Right renal pelvis (tissue), 4 donors: Measurements from ENCODE around the gene TNS4. TPM values are rescaled to one million over a fixed set of nuclear protein-coding genes. Genes with fewer than 3 reads are reported as not detected.

Source experiments
- DNase-seq, 4 donors: peaks; one replicate each; pipeline ENCODE4 v3.0.0-alpha.2; 2013; ENCODE audit warnings: low read depth in 4 of 4, low spot score in 3 of 4, missing footprints in 1 of 4
- polyA plus RNA-seq, 4 donors: library from polyadenylated mRNA; unstranded; fragments of 120-200 nt; gene quantifications; one replicate each; pipeline ENCODE4 v1.2.1, GENCODE V29; 2013; ENCODE audit not compliant: insufficient read length in 4 of 4

TNS4 gene
- polyA plus RNA-seq, 4 donors, result 0.14 TPM; not detected in 2

DNA sequence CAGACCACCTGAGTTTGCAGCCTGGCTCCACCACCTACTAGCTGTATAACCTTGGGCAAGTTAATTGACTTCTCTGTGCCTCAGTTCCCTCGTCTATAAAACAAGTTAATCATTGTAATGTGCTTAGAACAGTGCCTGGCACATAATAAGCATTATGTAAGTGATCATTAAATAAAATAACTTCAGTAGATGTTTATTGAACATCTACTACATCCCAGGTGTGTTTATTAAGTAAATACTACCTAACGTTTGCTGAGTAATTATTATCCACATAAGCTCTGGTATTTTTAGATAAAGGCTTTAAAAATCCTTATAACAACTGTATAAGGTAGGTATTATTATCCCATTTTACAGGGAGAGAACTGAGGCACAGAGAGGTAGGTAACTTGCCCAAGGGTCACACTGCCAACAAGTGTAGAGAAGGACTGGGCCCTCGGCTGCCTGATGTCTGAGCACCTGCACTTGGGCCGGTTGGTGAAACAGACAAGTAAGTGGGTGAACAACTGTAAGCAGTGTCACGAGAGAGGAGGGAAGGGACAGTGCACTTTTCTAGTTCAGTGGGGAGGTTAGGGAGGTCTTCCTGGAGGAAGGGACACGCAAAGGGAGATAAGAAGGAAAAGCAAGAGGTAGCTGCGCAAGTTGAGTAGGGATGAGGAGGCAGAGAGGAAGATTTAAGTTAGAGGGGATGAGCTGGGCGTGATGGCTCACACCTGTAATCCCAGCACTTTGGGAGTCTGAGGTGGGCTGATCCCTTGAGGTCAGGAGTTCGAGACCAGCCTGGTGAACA, 4.6 kb downstream of the TNS4 start:
- DNase-seq, result no peak

DNA sequence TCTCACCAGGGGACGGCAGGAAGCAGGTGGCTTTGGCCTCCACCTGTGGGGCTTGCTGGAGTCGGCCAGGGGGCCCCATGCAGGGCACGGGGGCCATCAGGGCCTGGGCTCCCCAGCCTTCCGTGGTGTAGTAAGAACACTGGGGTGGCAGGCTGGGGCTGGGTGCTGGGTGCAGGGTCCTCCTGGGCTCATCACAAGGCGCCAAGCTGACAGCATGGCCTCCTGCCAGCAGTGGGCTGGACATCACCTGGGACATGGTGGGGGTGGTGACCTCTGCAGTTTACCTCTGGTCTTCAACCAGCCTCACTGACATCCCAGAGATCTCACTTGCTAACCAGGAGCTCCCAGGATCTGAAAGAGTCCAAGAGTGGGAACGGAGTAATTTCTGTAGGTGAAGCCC, 5.3 kb downstream of the TNS4 start:
- DNase-seq, result no peak

DNA sequence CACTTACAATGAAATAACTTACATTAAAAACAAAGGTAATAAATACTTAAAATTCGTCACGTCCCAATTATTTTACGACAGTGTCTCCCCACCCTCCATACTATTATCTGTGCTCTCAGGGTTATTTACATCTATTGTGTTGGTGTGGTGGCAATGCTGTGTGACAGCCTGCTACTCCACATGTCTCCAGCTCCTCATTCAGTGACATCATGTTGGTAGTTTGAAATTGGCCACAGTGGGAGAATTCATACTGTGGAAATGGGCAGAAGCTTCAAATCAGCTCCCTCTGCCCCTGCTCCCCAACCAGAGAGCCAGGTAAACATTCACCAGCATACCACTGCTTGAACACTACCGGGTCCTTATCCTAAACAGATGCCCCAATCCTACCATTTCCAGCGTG, 6.3 kb downstream of the TNS4 start:
- no peak for DNase-seq

DNA sequence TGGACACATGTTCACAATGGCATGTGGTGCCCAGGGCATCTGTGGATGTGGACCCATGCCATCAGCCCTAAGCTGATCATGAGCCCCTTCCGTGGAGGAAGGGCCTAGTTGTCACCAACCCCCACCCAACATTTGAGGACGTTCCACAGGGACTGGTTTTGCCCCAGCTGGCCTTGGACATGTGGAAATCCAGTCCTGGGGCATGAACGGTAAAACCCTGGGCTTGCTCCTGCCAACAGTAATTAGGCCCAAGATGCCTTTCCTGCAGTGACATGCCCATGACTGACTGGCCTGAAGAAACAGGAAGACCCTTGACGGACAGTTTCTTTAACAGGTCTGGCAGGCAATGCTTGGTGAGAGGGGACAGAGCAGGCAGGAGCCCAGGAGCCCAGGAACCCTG, 7.7 kb downstream of the TNS4 start:
- DNase-seq, result no peak

DNA sequence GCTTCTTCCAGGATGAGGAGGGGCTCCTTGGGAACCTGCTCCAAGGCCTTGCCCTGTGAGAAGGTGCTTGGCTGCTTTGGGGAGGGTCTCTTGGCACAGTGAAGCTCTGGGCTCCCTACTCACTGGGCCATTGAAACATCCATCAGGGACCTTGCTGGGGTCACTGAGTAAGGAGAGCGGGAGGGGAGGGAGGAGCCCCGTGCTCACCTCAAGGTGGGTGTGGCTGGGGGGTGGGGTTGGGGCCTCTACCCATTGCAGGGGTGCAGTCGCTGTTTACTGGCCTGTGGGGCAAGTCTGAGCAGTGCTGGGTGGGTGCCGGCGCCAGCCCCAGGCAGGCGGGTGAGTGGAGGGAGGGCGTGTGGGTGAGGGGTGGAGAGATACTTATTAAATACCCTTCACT, 9.9 kb downstream of the TNS4 start:
- no peak for DNase-seq

DNA sequence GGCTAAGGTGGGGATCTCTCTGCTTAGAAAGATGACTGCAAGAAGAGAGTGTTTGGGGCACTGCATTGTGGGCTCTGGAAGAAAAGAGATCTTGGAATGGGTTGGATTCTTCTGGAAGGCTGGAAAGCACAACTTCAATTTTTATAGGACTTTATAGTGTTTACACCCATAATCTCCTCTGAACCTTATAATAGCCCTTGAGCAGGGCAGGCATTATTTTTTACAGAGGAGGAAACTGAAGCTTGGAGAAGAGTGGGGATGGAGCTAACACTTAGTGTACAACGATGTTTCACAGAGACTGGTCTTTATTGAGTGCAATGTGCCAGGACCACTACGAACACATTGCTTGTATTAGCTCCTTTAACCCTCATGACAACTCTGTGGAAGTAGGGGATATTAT, 10.4 kb downstream of the TNS4 start:
- DNase-seq, result no peak

DNA sequence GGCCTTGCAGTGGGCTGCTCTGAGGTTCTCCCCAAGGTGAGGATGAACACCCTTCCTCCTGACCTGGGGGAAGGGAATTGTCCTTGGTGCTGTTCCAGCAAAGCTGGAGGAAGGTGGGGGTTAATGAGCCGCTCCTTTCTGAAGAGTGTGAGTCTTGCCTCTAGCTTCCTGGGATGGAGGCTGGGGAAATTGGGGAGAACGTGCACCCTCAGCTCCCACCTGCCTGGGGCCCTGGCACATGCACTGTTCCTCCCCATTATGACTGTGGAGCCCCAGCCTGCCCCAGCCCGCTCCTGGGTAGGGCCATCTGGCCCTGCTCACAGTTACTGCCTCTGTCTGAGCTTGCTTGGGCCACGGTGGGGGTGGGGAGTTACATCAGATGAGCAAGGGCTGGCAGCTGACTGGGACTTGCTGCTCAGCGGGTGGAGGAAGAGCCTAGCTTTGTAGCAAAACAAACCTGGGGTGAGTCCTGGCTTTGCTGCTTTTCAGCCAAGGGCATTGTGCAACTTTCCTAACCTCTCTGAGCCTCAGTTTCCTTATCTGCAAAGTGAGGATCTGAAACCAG, 11.1 kb downstream of the TNS4 start:
- DNase-seq, result no peak

DNA sequence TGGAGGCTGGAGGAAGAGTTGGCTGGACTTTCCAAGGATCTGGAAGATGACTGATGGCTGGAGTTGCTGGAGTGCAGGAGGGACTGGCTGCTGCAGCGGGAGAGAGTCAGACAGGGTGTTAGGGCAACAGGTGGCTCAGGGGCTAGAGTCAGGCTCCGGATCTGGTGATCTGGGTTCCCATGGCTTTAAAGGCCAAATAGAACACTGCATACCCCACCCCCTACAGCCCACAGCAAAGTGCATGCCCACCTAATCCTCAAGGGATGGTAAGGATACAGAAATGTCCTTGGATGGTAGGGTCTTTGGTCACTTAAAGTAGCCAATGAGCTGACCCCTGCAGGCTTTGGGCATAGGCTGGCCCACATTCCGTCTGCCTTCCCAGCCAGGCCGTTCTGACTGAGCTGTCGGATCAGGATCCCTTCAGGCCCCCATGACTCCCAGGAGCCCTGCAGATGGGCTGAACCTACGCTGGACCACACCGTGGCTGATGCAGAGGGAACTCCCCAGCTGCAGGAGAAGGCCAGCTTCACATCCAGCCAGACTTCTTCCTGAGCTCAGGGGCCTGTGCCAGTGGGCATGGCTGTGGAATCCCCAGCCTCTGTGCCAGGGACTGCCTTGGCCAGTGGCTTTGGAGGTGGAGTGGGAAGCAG, 13.9 kb downstream of the TNS4 start:
- no peak for DNase-seq

DNA sequence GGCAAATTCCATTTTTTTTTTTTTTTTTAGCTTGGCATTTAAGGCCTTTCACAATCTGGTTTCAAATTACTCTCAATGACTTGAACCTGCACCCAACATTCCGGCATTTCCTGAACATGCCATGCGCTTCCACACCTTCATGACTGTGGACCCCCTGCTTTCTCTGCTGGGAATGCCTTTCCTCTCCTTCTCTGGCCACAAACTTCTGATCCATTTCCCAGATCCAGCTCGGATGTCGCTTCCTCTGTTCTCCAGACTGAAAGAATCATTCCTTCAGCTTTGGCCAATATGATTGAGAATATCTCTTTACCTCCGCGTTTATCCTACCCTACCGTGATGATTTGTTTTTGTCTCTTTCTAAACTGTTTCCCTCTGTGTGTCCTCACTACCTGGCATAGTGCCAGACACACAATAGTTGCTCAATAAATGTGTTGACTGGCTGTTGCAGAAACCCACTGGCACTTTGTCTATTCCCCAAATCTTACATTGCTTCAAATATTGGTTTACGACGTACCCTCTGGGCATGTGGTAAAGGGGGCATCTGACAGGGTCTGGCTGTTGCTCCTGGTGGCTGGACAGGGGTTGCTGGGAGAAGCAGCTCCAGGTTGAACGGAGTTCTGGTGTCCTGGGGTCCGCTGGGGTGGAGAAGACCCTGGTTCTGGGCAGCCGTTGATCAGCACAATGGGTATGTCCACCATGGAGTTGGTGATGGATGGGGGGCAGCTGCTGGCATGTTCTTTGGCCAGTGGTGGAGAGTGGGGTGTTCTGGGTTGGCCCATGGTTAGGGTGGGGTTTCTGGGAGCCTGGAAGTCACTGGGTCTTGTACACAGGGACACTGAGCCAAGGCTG, 14.7 kb downstream of the TNS4 start:
- DNase-seq, result no peak

DNA sequence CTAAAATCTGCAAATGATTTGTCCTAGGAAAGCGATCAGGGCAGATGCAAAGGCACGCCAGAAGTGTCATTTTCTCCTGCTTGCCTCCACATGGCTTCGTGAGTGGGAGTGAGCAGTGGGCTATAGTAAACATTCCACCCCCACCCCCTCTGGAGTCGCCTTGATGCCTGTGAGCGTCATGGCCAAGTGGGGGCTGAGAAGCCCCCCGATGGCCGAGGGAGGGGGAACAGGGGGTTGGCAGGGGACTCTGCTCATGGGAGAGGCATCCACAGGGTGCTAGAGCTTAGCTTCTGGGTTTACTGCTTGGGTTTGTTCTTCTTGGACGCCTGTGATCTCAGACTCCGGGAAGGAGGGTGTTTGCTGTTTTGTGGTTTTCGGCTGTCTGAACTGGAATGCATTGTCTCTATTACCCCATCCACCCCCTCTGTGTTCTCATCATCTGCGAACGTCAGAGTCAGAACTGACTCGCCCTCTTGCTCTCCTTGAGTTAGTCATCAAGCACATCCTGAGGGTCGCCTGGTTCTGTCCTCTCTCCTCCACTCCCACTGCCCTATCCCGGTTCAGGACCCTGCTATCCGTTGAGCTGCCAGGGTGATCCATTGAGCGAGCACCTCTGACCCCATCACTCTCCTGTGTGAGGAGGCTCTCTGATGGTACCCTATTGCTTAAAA, 15.4 kb downstream of the TNS4 start:
- no peak for DNase-seq

DNA sequence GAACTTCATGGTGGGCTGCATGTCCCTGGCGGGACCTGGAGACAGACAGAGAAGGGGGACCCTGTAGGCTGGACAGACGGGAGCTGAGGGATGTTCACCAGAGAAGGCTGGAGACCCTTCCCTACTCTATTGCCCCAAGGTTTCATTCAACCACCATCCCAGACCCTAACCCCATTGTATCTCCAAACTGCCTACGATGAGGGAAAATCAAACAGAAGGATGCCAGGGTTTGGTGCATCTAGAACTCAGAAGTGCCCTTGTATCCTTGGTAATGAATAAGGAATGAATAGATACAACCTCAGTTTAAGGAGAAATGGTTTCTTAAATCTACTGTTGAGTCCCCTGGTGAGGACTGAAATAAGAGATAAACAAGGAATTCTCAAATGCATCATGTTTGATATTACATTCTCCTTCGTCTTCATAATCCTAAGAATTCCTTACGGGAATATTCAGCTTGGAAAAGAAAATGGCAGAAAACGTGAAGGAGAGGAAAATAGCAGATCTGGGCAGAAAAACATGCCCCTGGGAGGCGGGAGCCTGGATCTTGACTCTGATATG, 16.4 kb downstream of the TNS4 start:
- DNase-seq, result no peak

DNA sequence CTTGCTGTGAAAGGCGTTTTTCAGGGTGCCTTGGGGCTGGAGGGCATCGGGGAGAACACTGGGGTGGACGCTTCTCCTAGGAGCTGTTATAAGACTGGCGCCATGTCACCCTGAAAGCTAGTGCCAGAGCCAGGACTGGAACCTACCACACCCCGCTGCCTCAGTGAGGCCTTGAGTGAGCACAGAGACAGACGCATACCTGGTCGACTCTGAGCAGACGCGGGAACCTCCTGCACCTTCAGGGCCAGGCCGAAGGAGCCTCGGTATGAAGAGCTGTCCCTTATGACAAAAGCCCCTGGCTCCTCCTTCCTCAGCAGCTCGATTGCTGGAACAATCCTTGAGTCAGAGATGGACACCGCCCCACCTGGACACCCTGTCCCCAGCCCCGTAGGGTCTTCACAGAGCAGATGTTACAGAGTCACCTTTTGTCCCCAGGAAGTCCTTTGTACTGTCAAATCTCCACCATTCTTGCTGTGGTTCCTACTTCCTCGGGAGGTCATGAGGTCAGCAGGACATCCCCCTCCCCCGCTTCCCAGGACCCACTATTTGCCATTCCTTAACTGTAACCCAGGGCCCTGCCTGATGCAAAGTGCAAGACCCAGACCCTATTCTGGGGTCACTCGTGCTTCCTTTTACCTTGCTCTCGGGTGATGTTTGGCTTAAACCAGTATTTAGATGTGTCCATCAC, 17.0 kb downstream of the TNS4 start:
- no peak for DNase-seq

DNA sequence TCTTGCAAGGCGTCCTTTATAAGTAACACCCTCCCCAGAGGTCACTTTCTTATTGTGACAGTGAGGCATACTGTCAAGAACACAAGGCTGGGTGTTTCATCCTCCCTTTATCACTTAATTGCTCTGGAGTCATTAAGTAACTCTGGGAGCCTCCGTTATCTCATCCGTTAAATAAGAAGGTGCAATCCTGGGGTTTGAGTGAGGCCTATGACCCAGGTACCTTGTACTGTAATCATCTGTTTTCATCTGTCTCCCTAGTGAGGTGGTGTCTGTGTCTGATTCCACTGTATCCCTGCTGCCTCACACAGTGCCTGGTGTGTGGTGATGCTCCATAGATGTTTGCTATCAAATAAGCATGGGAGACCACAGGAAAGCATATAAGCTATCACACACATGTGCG, 17.7 kb downstream of the TNS4 start:
- DNase-seq, result no peak

DNA sequence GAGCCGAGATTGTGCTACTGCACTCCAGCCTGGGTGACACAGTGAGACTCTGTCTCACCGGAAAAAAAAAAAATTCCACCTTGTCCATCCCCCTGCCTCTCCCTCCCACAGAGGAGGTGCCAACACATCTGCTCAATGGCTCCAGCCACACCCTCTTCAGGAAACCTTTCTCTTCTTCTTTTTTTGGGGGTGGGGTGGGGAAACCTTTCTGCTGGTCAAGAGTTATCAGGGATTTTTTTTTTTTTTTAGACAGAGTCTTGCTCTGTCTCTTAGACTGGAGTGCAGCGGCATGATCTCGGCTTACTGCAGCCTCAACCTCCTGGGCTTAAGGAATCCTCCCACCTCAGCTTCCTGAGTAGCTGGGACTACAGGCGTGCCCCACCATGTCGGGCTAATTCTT, 18.7 kb downstream of the TNS4 start:
- no peak for DNase-seq

DNA sequence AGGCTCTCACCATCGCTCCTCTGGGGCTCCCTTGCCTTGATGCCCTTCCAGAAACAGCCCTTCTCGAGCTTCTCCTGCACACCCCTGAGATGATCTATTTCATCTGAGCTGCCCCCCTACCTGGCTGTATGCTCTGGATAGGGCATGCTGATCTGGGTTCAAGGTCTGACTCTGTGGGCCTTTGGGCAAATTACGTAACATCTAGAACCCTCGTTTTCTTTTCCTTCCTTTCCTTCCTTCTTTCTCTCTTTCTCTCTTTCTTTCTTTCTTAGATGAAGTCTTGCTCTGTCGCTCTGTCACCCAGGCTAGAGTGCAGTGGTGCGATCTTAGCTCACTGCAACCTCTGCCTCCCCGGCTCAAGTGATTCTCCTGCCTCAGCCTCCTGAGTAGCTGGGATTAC, 20.3 kb downstream of the TNS4 start:
- DNase-seq, result no peak

DNA sequence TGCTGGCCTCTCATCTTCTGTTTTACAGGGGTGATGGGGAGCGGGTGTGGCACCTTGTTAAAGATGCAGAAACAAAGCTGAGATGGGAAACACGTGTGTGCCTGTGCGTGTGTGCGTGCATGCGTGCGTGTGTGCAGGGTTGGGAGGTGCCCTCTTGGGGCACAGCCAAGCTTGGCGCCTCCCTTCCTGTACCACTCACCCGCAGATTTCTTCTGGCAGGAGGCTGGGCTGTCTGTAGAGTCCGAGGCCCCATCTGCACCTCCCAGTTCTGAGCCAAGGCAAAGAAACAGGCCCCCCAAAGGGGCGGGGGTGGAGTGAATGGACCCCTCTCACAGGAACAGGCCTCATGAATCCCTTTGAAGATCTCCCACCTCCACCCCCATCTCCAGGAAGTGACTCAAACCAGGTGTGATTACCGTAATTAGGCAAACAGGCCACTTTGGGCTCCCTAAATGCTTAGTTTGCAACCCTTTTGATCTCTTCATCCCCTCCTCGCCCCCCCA, 20.9 kb downstream of the TNS4 start:
- DNase-seq, result no peak

DNA sequence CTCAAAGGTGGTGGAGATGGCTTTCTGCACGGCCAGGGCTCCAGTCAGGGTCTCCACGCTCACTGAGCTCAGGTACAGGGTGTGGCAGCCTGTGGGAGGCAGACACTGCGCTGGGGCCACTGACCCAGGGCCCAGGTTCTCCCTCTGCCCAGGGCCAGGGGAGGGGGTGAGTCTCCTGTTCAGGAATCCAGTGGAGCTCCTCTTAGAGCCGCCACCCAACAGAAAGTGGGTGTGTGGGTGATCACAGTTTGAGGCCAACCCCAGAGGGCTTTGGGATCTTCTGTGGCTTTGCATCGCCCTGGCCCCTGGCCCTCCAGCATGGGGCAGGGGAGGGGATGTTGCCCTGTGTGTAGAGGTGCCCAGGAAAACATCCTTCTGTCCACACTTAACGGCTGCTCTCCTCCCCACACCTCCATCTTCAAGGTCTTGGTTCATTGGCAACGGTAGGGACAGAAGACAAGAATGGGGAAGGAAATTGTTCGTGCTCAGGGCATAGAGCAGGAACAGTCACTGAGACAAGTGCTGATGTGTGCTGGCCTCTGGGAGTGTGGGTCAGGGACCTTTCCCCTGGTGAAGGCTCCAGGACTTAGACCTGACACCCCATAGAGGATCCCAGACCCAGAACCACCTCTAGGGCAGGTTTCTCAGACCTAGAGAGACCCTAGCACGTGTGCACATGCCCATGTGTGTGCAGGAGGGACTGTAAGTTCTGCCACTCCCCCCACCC, 21.5 kb downstream of the TNS4 start:
- no peak for DNase-seq

DNA sequence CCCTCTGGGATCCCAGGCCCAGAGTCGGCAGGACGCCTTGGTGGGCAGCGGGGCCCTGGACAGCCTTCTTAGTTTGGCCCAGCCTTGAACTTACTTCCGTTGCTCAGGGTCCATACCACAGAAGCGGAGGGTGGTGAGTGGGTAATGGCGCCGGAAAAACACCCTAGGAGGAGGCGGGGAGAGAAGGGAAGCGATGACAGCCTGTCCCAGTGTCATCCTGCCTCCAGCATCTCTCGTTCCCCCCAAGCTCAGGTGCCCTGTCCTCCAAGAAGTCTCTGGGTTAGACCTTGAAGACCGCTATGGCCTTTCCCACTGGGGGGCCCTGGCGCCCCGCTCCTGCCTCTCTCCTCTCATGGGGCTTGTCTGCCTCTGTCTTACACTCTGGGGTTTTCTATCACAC, 22.9 kb downstream of the TNS4 start:
- no peak for DNase-seq

DNA sequence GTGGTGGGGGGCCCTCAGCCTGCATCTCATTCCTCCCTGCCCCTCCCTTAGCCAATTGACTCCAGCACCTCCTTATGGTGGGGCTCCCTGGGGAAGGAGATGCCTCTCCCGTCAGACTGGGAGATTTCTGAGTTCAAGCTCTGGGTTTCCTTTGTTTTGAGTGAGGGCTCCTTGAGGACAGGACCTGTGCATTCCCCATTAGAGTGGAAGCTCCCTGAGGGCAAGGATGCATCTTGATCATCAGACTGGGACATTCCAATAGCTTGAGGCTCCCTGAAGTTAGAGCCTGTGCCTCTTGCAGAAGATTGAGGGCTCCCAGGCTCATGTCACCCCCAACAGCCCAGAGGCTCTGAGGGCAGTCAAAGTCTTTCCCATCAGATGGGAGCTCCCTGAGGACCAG, 23.6 kb downstream of the TNS4 start:
- DNase-seq, result no peak
